Adipocyte (in vitro differentiated cells): Measurements from ENCODE around the gene HSP90AA1.
"Not testable (repeated sequence)": the region's sequence is repeated elsewhere in the genome, so short reads cannot be mapped to it uniquely, and the experiment has no call there.

Experiments
- DNase-seq: peaks from one replicate; pipeline ENCODE4 v3.0.0-alpha.2; 2015; ENCODE audit warnings: low read depth
- H3K27me3 ChIP-seq: replicated peaks from 2 replicates; pipeline ENCODE4 v1.7.0; 2013; ENCODE audit warnings: mild to moderate bottlenecking, low read length, moderate library complexity; ENCODE audit not compliant: control insufficient read depth, insufficient read depth
- H3K36me3 ChIP-seq: 2 replicates; pipeline ENCODE4 v1.7.0; 2013; ENCODE audit warnings: low read length, mild to moderate bottlenecking, moderate library complexity; ENCODE audit not compliant: control insufficient read depth, insufficient read depth, severe bottlenecking
- H3K4me1 ChIP-seq: 2 replicates; pipeline ENCODE4 v1.7.0; 2013; ENCODE audit warnings: mild to moderate bottlenecking, low read length, moderate library complexity; ENCODE audit not compliant: control insufficient read depth, insufficient read depth
- H3K4me3 ChIP-seq: 2 replicates; pipeline ENCODE4 v1.7.0; 2013; ENCODE audit warnings: mild to moderate bottlenecking, low read length, moderate library complexity
- H3K9ac ChIP-seq: 2 replicates; pipeline ENCODE4 v1.7.0; 2013; ENCODE audit warnings: mild to moderate bottlenecking, low read length, moderate library complexity
- H3K9me3 ChIP-seq: 2 replicates; pipeline ENCODE4 v1.7.0; 2013; ENCODE audit warnings: mild to moderate bottlenecking, low read length, moderate library complexity; ENCODE audit not compliant: control insufficient read depth

The HSP90AA1 gene

GRCh38 chr14:102086972-102087761, at the start of gene HSP90AA1:
Gene HSP90AA1 (minus strand): TSS chr14:102087044. CDS start chr14:102086378, 666 bp downstream.
- DNase-seq: peak; percentile 96
- H3K4me1 ChIP-seq: peaks cover 33% of the 10 kb centered on the region
- peak within 1 kb of the TSS; percentile 95 for H3K4me3 ChIP-seq
- H3K27me3 ChIP-seq: no peaks in the 10 kb centered on the region
- H3K9ac ChIP-seq: peak within 1 kb of the TSS; percentile 92
- H3K36me3 ChIP-seq: peaks cover 37% of the 10 kb centered on the region
- H3K9me3 ChIP-seq: no peaks in the 10 kb centered on the region

- not testable (repeated sequence) for H3K36me3 ChIP-seq, DNase-seq, H3K4me1 ChIP-seq, H3K27me3 ChIP-seq, H3K9me3 ChIP-seq, H3K9ac ChIP-seq, H3K4me3 ChIP-seq
Measured at GRCh38 chr14:102135456-102135855, 48.6 kb upstream of the HSP90AA1 start.

- H3K9ac ChIP-seq, DNase-seq, H3K9me3 ChIP-seq, H3K4me1 ChIP-seq, H3K4me3 ChIP-seq, H3K27me3 ChIP-seq, H3K36me3 ChIP-seq: not testable (repeated sequence)
Measured at GRCh38 chr14:102134719-102135118, 47.9 kb upstream of the HSP90AA1 start.

GRCh38 chr14:102134021-102134420, 47.2 kb upstream of the HSP90AA1 start:
- H3K4me1 ChIP-seq, DNase-seq, H3K27me3 ChIP-seq, H3K4me3 ChIP-seq, H3K36me3 ChIP-seq, H3K9me3 ChIP-seq, H3K9ac ChIP-seq: not testable (repeated sequence)

- Histone ChIP-seq H3K9ac (no peak overlapping the region), H3K9me3 (no peaks in the 10 kb centered on the region), H3K36me3 (no peaks in the 10 kb centered on the region), H3K4me1 (no peaks in the 10 kb centered on the region), H3K27me3 (no peaks in the 10 kb centered on the region), H3K4me3 (no peak overlapping the region)
- no peak for DNase-seq
Measured at GRCh38 chr14:102131741-102132140, 44.9 kb upstream of the HSP90AA1 start.

GRCh38 chr14:102126807-102127455, 40.1 kb upstream of the HSP90AA1 start:
- no peaks in the 10 kb centered on the region for H3K36me3 ChIP-seq
- no peaks in the 10 kb centered on the region for H3K27me3 ChIP-seq
- DNase-seq: no peak
- no peak overlapping the region for H3K4me3 ChIP-seq
- H3K4me1 ChIP-seq: no peaks in the 10 kb centered on the region
- H3K9ac ChIP-seq: no peak overlapping the region
- H3K9me3 ChIP-seq: no peaks in the 10 kb centered on the region

- no peak for DNase-seq
- Histone ChIP-seq H3K9ac (no peak overlapping the region), H3K9me3 (no peaks in the 10 kb centered on the region), H3K27me3 (no peaks in the 10 kb centered on the region), H3K4me3 (no peak overlapping the region), H3K36me3 (no peaks in the 10 kb centered on the region), H3K4me1 (no peaks in the 10 kb centered on the region)
Measured at GRCh38 chr14:102125546-102125945, 38.7 kb upstream of the HSP90AA1 start.

GRCh38 chr14:102124419-102124818, 37.6 kb upstream of the HSP90AA1 start:
- H3K36me3 ChIP-seq: no peaks in the 10 kb centered on the region
- H3K27me3 ChIP-seq: no peaks in the 10 kb centered on the region
- DNase-seq: no peak

GRCh38 chr14:102121567-102121966, 34.7 kb upstream of the HSP90AA1 start:
- Histone ChIP-seq H3K9me3 (peaks cover 4% of the 10 kb centered on the region), H3K4me1 (no peaks in the 10 kb centered on the region), H3K27me3 (no peaks in the 10 kb centered on the region), H3K4me3 (no peak overlapping the region), H3K36me3 (no peaks in the 10 kb centered on the region), H3K9ac (no peak overlapping the region)
- no peak for DNase-seq

More at GRCh38 chr14:102124419-102124818, 37.6 kb upstream of the HSP90AA1 start:
- no peaks in the 10 kb centered on the region for H3K4me1 ChIP-seq
- H3K9ac ChIP-seq: no peak overlapping the region
- H3K9me3 ChIP-seq: no peaks in the 10 kb centered on the region
- H3K4me3 ChIP-seq: no peak overlapping the region

- Histone ChIP-seq H3K27me3 (no peaks in the 10 kb centered on the region), H3K9ac (no peak overlapping the region), H3K9me3 (peaks cover 4% of the 10 kb centered on the region), H3K4me3 (no peak overlapping the region), H3K36me3 (no peaks in the 10 kb centered on the region), H3K4me1 (no peaks in the 10 kb centered on the region)
- no peak for DNase-seq
Measured at GRCh38 chr14:102120888-102121287, 34.0 kb upstream of the HSP90AA1 start.

- Histone ChIP-seq H3K9ac (no peak overlapping the region), H3K4me3 (no peak overlapping the region), H3K4me1 (no peaks in the 10 kb centered on the region), H3K27me3 (no peaks in the 10 kb centered on the region), H3K36me3 (no peaks in the 10 kb centered on the region), H3K9me3 (peaks cover 4% of the 10 kb centered on the region)
- no peak for DNase-seq
Measured at GRCh38 chr14:102117852-102118251, 31.0 kb upstream of the HSP90AA1 start.
